GM13977 (cell line): ENCODE measurements around the gene IQCM.

Experiments used
- DNase-seq: peaks from one replicate; pipeline ENCODE4 v3.0.0; 2012; ENCODE audit warnings: low spot score
- CTCF ChIP-seq: IDR thresholded peaks from 2 replicates; pipeline ENCODE4 v1.5.1; 2012; ENCODE audit warnings: mild to moderate bottlenecking, control low read depth; ENCODE audit not compliant: insufficient read depth; ENCODE audit errors: extremely low read depth, missing control alignments
- in situ Hi-C: fragments of 300-500 bp; cut with MboI; formaldehyde crosslinking; loops from one replicate; pipeline ENCODE4 v1.12.0; 2022; ENCODE audit warnings: low sequenced_read_pairs, low pct_unique_long_range_greater_than_20kb, mixed read lengths, inconsistent platforms; ENCODE audit not compliant: unreplicated experiment

The IQCM gene

DNA sequence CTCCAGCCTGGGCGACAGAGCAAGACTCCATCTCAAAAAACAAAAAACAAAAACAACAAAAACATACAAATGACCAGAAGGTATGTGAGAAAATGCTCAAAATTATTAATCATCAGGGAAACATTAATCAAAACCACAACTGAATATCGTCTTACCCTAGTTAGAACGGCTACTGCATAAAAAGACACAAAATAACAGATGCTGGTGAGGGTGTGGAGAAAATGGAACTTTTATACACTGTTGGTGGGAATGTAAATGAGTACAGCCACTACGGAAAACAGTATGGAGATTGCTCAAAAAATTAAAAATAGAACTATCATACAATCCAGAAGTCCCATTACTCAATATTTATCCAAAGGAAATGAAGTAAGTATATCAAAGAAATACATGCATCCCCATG lies 27.3 kb downstream of the IQCM start:
- in situ Hi-C loops, result no loop called here
- no peak for TF ChIP-seq CTCF
- DNase-seq, result no peak

- in situ Hi-C loops, result no loop called here
- DNase-seq, result no peak
- TF ChIP-seq CTCF, result no peak
Observed at GRCh38 chr4:149785696-149786431, 29.8 kb downstream of the IQCM start.

DNA sequence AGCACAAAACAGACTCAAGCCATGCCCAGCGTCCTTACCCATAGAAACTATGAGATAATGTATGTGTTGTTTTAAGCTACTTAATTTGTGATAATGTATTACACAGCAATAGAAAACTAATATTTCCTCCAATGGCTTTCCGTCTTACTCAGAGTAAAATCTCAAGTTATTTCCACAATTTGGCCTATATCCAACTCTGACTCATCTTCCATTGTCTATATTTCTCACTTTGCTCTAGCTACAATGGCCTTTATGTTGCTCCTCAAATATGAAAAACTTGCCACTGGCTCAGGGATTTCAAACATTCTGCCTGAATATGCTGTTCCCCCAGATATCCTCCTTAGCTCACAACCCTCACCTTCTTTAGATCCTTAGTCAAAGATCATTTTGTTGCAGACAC lies 31.6 kb downstream of the IQCM start:
- TF ChIP-seq CTCF, result no peak
- in situ Hi-C loops, result no loop called here
- DNase-seq, result no peak

DNA sequence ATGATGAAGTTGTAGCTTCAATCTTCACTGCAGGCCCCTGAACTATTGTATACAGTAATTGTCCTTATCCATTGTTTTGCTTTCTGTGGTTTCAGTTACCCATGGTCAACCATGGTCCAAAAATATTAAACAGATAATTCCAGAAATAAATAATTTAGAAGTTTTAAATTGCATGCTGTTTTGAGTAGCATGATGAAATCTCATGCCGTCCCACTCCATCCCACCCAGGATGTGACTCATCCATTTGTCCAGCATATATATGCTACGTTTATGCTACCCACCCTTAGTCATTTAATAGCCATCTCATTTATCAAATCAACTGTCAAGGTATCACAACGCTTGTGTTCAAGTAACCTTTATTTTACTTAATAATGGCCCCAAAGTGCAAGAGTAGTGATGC lies 34.5 kb downstream of the IQCM start:
- no peak for DNase-seq
- no peak for TF ChIP-seq CTCF
- in situ Hi-C loops, result no loop called here

GRCh38 chr4:149768477-149768876 lies 47.2 kb downstream of the IQCM start:
- no peak for DNase-seq
- no peak for TF ChIP-seq CTCF
- in situ Hi-C loops, result no loop called here

GRCh38 chr4:149766135-149766534 lies 49.5 kb downstream of the IQCM start:
- in situ Hi-C loops, result no loop called here
- TF ChIP-seq CTCF, result no peak
- no peak for DNase-seq
